Epithelial cell of prostate (primary cell): ENCODE measurements around the gene HOXC11.

Experiments used
- DNase-seq: peaks from one replicate; pipeline ENCODE4 v3.0.0-alpha.2; 2011; ENCODE audit warnings: low read depth, low spot score
- H3K27ac ChIP-seq: fragments of 450-650 bp; 2 replicates; pipeline ENCODE4 v1.5.1; 2017; ENCODE audit warnings: mild to moderate bottlenecking

The HOXC11 gene

DNA sequence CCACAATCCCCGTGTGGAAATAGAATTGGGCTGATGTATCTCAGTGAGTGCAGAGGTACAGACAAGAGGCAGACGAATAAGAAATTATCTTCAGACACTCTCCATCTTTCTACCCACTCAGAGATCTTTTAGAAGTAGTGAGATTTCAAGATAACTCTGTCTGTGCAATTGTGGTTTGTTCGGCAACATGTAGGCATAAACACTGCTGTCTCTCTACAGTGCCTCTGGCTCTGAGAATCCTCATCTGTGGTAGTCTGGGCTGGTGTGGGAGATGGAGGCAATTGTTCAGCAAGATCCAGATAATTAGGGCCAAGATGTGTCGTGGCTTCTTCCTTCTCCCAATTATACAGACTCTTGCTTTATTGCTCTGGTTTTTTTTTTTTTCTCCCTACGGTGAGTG is 31.2 kb upstream of the HOXC11 start:
- DNase-seq: no peak
- H3K27ac ChIP-seq: no peak overlapping the region

DNA sequence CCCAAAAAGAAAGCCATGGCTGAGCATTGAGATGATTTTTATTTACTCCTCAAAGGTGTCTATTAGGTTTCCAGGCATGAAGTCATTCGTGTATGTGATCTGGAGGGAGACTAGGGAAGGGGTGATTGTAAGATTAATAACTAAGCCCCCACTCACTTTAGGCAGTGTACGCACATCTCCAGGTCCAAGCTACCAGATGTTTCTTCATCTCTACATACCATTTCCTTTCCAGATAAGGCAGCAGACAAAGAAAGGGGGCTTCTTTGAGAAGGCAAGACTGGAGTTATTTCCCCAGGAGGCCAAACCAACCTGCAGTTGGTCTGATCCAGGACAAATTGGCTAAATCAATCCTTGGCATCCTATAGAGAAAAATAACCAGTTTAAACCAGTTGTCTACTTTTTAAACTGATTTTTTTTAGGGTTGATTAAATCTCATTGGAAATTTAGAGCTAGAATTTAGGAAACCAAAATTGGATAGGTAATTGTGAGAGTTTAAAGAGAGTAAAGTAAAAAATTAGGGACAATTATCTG is 30.4 kb upstream of the HOXC11 start:
- no peak for DNase-seq
- no peak overlapping the region for H3K27ac ChIP-seq

DNA sequence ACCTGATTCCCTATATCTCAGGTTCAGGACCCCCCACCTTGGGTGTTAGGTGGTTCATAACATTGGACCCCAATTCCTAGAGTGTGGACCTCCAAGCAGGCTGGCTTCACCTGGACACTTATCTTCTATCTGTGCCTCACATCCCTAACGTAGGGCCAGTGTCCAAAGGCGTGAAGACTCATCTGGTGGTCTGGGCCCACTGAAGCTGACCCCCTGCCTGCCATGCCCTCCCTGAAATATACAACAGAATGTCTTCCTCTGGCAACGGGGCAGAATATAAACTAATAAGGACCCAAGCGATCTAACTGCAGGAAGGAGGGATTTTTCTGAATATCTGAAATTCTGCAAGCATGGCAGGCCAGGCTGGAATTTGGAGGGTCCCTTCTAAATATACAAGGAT is 28.7 kb upstream of the HOXC11 start:
- H3K27ac ChIP-seq: no peak overlapping the region
- no peak for DNase-seq

DNA sequence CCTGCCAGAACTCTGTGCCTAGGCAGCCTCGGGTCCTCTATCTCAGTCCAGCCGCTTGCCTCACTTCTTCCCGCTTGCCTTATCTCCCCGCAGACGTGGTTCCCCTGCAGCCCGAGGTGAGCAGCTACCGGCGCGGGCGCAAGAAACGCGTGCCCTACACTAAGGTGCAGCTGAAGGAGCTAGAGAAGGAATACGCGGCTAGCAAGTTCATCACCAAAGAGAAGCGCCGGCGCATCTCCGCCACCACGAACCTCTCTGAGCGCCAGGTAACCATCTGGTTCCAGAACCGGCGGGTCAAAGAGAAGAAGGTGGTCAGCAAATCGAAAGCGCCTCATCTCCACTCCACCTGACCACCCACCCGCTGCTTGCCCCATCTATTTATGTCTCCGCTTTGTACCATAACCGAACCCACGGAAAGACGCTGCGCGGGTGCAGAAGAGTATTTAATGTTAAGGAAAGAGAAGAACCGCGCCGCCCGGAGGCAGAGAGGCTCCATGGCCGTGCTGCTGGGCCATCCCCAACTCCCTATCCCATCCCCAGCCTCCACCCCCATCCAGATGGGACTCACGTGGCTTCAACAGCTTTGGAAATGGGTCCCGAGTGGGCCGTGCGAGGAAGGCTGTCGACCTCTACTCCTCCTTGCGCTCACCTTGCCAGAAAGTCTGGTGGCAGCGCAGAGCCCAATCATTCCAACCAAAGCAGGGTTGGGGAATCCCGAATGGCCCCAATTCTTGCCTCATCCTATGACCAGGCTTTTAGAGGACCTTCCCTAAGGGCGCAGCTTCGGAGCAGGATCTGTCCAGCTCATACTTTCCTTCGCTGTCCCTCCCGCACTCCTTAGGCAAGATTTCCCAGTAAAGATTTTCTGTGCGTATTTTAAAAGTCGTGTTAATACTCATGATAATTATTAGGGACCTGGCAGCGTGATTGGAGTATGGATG is 27.7 kb upstream of the HOXC11 start:
- no peak for DNase-seq
- no peak overlapping the region for H3K27ac ChIP-seq

DNA sequence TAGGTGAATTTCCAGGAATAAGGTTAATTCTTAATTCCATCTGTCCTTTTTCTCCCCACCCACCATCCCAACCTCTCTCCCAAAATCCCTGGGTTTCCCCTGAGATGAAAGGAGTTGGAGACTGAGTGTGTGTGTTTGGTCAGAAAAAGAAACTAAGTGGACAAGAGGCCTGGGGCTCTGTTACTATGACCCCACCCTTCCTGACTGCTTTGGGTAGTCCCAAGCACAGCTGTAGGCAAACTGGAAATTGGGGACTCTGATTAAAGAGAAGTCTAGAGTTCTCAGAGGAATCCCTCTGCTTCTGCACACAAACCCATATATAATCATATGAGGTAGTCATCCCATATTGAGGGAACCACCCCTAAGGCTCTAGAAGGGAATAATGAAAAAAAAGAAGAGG is 25.2 kb upstream of the HOXC11 start:
- no peak overlapping the region for H3K27ac ChIP-seq
- no peak for DNase-seq

DNA sequence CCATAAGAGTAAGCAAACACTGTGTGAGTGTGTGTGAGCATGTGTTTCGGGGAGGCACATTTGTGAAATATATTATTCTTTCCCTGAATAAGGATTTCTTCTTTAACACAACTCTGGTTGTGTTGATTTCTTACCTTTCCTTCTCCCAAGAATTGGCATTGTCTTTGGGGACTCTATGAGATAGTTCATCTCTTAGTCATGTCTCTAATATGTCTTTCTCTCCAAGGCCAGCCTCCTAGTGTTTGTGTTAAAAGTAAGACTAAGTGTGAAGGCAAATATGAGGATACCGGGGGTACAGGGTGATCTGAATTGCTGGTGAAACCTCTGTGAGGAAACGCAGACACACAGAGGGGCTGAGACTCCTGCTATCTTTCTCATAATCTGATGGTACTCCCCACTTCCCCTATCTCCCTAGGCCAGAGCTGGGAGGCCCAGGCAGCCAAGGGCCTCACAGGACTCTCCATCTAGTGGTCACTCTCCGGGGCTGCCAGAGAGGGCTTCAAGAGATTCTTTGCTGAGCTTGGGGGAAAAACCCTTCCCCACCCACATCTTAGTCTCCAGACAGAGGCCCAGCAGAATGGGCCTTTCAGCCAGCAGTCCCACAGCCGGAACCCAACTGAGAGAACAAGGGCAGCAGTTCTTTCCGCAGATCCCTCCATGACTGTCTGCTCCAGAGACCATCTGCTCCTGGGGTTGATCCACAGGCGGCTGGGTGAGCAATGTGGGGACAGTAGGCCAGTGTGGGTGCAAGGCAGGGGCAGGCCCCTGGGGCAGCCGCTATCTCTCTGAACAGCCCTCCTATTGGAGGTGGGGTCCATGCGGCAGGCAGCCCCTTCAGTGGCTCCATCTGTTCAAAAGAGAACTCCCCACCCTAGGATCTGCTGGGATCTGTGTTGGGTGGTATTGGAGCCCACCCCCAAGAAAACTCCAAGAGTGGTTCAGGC is 24.0 kb upstream of the HOXC11 start:
- no peak for DNase-seq
- no peak overlapping the region for H3K27ac ChIP-seq

DNA sequence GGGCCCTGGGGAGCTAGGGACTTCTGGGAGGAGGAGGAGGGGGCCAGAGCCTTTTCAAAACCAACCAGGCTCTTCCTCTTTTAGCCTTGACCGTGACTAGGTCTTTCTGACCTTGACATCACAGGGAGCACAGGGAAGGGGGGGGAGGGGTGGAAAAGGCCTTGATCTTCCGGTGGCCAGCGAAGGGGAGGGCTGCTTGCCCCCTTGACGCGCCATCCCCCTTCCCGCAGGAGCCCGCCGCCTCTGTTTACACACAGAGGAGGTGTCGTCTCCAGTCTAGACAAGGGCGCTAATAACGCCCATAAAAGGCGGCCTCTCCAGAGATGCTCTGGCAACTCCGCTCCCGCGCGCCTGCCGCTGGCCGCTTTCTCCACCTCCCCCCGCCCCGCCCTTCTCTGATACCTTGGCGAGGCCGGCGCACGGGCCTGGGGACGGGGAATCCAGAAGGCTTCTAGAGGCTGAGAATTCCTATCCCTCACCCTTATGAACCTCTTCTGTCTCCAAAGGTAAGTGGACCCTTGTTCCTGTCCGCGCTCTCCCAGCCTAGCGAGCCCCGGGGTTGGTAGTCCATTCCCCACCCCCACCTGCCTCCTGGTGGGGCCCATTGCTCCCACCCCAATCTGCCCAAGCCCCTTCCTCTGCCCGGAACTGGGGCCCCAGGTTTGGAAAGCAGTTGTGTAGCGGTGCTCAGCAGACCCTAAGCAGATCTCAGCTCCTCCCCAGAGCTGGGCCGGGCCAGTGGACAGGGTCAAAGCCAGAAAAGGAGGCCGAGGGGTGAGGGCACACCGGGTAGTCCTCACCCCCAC is 23.1 kb upstream of the HOXC11 start:
- no peak for DNase-seq
- H3K27ac ChIP-seq: no peak overlapping the region

GRCh38 chr12:53950437-53950773 is 22.5 kb upstream of the HOXC11 start:
- no peak overlapping the region for H3K27ac ChIP-seq
- DNase-seq: no peak

DNA sequence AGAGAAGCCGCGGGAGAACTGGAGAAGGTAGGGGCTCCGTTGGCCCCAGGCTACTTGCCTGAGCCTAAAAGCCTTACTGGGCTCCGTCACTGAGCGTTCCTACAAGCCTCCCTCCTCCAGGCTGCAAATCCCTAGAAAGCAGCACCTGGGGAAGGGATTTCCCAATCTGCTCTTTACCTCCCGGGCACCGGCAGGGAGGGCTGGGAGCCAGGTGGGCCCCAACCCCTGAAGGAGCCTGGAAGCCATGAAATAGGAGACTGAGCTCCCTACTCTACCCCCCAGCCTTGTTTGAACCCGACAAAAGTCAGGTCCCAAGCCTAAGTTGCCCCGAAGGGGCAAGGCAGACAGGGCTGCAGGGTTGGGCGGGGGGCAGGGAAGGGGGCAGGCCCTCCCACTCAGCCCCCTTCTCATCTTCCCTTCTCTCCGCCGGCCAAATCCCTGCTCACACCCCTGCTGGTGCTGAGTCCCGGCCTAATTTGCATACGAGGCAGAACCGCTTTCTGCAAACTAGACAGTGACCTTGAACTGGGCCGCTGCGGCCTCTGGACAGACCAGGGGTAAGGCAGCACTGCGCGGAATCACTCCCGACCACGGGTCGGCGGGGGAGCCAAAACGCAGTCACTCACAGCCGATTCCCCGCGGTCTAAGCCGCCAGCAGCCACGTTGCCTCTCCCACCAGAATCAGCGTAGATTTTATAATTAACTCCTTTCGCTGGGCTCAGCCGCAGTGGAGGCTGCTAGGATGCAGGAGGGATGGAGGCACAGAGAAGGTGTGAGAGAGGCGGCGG is 21.9 kb upstream of the HOXC11 start:
- DNase-seq: no peak
- no peak overlapping the region for H3K27ac ChIP-seq

DNA sequence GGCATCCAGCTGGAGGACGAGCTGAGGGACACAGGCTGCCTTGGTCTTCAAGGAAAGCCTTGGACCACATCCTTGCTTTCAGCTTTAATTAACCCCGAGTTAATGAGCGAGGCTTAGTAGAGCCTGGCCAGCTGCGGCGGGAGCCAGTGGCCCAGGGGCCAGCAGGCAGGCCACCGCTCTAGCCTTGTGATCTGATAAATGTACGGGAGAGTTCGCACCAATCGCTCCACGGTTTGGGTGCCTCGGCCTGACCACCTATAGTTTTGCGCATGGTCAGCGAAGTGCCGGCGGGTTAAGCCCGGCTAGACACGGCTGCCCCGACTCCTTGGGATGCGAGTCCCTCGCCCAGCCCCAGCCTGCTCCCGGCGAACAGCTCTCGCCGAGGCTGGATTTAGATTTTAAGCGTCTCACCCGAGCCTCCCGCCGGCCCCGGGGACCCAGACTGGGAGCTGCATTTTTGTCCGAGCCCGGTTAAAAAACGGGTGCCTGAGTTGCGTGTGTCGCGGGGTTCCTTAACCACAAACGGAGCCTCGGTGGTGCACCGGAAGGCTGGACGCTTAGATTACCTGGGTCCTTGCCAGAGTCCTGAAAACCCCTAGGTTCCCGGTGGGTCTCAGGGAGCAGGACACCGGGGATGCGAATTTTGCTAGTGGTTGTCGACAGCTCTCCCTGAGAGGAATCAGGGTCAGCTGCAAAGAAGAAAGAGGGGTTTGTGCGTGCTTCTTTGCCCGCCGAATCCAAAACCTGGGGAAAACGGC is 21.2 kb upstream of the HOXC11 start:
- no peak overlapping the region for H3K27ac ChIP-seq
- no peak for DNase-seq

GRCh38 chr12:53952335-53952694 is 20.6 kb upstream of the HOXC11 start:
- no peak overlapping the region for H3K27ac ChIP-seq
- DNase-seq: no peak

- H3K27ac ChIP-seq: no peak overlapping the region
- DNase-seq: no peak
Observed at GRCh38 chr12:53952871-53953734, 19.8 kb upstream of the HOXC11 start.

- no peak for DNase-seq
- H3K27ac ChIP-seq: no peak overlapping the region
Observed at GRCh38 chr12:53953831-53954693, 18.9 kb upstream of the HOXC11 start.

- no peak within 1 kb of the TSS for H3K27ac ChIP-seq
- DNase-seq: no peak
Observed at GRCh38 chr12:53954694-53955035, 18.3 kb upstream of the HOXC11 start, which contains the start of gene HOXC12. TSS of gene HOXC12 (plus strand) at chr12:53954903. CDS start at chr12:53954930, 27 bp downstream.

DNA sequence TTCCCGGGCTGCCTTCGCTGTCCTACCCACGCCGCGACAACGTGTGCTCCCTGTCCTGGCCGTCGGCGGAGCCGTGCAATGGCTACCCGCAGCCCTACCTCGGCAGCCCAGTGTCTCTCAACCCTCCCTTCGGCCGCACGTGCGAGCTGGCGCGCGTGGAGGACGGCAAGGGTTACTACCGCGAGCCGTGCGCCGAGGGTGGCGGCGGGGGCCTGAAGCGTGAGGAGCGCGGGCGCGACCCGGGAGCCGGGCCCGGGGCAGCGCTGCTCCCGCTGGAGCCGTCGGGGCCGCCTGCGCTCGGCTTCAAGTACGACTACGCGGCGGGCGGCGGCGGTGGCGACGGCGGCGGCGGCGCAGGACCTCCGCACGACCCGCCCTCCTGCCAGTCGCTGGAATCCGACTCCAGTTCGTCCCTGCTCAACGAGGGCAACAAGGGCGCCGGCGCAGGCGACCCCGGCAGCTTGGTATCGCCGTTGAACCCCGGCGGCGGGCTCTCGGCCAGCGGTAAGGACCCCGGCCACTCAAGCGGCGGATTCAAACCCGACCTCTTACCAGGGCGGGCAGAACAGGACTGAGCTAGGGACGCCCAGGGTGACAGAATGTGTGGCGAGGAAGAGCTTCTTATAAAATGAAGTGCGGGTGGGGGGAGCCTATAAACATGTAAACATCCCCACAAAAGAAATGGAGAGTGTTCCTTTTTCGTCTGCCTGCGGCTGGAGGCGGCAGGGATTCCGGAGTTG is 17.7 kb upstream of the HOXC11 start:
- H3K27ac ChIP-seq: no peak overlapping the region

GRCh38 chr12:53955776-53956250 is 17.1 kb upstream of the HOXC11 start:
- no peak overlapping the region for H3K27ac ChIP-seq
- DNase-seq: no peak

More for the DNA sequence above, 17.7 kb upstream of the HOXC11 start:
- DNase-seq: no peak
